ENCODE data around the gene HK3.

Gene HK3

GRCh38 chr5:176889321-176890280 lies 9.5 kb downstream of the HK3 start:
- Histone ChIP-seq H3K4me3 (ENCODE audit: low read depth, low read length) (no peak overlapping the region), H3K27ac (no peak overlapping the region), H3K27me3 (ENCODE audit: insufficient read depth, low read depth, severe bottlenecking) (no peaks in the 10 kb centered on the region), H3K36me3 (no peaks in the 10 kb centered on the region), H3K9me3 (ENCODE audit: severe bottlenecking) (no peaks in the 10 kb centered on the region)
- no peak for DNase-seq
- TF ChIP-seq, protein P1, sequence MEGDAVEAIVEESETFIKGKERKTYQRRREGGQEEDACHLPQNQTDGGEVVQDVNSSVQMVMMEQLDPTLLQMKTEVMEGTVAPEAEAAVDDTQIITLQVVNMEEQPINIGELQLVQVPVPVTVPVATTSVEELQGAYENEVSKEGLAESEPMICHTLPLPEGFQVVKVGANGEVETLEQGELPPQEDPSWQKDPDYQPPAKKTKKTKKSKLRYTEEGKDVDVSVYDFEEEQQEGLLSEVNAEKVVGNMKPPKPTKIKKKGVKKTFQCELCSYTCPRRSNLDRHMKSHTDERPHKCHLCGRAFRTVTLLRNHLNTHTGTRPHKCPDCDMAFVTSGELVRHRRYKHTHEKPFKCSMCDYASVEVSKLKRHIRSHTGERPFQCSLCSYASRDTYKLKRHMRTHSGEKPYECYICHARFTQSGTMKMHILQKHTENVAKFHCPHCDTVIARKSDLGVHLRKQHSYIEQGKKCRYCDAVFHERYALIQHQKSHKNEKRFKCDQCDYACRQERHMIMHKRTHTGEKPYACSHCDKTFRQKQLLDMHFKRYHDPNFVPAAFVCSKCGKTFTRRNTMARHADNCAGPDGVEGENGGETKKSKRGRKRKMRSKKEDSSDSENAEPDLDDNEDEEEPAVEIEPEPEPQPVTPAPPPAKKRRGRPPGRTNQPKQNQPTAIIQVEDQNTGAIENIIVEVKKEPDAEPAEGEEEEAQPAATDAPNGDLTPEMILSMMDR (IDR thresholded peaks at IDR 0.05; ENCODE audit: low read depth, low read length) = no peak

DNA sequence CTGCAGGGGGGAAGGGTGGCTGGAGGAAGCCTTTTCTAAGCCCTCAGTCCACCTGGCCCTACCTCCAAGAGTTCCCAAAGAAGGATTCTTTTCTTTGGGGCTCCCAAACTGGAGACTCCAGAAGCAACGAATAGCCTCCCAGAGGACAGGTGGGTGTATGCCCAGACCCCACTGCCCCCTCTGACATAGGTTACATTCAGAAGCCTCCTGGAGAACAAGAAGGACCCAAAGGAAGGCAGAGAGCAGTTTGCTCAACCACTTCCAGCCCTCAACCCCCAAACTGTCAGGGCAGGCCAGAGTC lies 10.3 kb downstream of the HK3 start:
- Histone ChIP-seq H3K36me3 (no peaks in the 10 kb centered on the region), H3K4me3 (ENCODE audit: low read depth, low read length) (no peak overlapping the region), H3K27me3 (ENCODE audit: insufficient read depth, low read depth, severe bottlenecking) (no peaks in the 10 kb centered on the region), H3K27ac (no peak overlapping the region), H3K9me3 (ENCODE audit: severe bottlenecking) (no peaks in the 10 kb centered on the region)
- TF ChIP-seq, protein P1 (IDR thresholded peaks at IDR 0.05; ENCODE audit: low read depth, low read length) = no peak
- DNase-seq = no peak

DNA sequence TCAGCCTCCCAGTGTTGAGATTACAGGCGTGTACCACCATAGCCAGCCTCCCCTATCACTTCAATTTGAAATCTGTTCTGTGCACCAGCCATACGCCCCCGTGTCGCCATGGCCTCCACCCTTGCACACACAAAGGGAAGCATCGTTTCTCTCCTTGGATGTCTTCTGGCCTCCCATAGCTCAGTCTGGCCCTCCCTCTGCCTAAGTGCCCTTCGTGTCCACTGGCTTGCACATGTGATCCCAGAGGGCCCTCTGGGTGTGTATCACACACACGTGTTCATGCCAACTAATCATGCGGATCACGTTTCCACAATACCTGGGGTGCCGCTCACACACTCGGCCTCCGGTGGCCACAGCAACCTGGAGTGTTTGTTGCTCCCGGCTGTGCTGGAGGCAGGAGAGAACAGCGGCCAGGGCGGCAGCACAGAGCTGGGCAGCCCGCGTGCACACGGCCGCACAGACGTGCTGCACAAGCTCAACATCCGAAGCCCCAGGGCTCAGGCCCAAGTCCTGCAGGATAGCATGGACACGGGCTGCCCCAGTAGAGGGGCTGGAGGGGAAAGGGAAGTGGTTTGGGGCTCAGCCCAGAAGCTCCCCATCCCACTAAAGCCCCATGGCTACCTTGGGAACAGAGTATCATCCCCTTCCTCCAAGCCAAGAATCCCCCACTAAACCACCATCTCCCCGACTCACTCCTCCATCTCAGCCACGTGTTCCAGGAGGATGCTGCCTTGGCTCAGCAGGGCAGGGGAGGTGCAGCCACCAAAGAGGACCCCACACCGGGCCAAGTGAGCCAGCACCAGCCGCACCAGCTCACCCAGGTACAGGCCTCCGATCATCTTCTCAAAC lies 10.9 kb downstream of the HK3 start:
- no peak overlapping the region for H3K4me3 ChIP-seq (ENCODE audit: low read depth, low read length)
- TF ChIP-seq, protein P1 (IDR thresholded peaks at IDR 0.05; ENCODE audit: low read depth, low read length) = no peak
- no peaks in the 10 kb centered on the region for H3K36me3 ChIP-seq
- no peaks in the 10 kb centered on the region for H3K9me3 ChIP-seq (ENCODE audit: severe bottlenecking)
- no peaks in the 10 kb centered on the region for H3K27me3 ChIP-seq (ENCODE audit: insufficient read depth, low read depth, severe bottlenecking)
- DNase-seq = no peak
- H3K27ac ChIP-seq = no peak overlapping the region

DNA sequence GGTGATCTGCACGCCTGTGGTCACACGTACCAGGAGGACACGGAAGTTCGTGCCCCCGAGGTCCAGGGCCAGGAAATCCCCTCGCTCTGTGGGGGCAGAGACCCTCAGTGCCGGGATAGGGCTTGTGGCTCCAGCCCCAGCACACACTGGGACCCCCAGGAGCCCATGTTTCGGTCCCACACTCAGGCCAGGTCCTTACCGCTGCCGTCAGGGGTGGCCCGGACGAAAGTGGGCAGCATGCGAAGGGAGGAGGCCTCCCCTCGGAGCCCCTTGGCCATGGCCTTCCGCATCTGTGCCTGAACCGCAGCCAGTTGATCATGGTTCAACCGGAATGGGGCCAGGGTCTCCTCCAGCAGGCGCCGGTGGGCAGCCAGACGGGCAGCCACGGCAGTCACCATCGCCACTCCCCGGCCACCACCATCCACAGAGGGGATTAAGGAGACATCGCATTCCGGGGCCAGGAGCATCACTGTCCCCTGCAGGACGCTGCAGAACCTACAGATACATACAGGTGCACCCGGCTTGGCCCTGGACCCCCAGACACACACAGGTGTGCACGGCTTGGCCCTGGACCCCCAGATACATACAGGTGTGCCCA lies 11.8 kb downstream of the HK3 start:
- Histone ChIP-seq H3K27ac (no peak overlapping the region), H3K27me3 (ENCODE audit: insufficient read depth, low read depth, severe bottlenecking) (no peaks in the 10 kb centered on the region), H3K9me3 (ENCODE audit: severe bottlenecking) (no peaks in the 10 kb centered on the region), H3K4me3 (ENCODE audit: low read depth, low read length) (no peak overlapping the region), H3K36me3 (no peaks in the 10 kb centered on the region)
- no peak for DNase-seq
- TF ChIP-seq, protein P1 (IDR thresholded peaks at IDR 0.05; ENCODE audit: low read depth, low read length) = no peak

- DNase-seq = no peak
Observed at GRCh38 chr5:176886336-176887251, 12.6 kb downstream of the HK3 start.

More at GRCh38 chr5:176886336-176887251, 12.6 kb downstream of the HK3 start:
- TF ChIP-seq, protein P1 (IDR thresholded peaks at IDR 0.05; ENCODE audit: low read depth, low read length) = no peak
- Histone ChIP-seq H3K9me3 (ENCODE audit: severe bottlenecking) (no peaks in the 10 kb centered on the region), H3K4me3 (ENCODE audit: low read depth, low read length) (no peak overlapping the region), H3K27me3 (ENCODE audit: insufficient read depth, low read depth, severe bottlenecking) (no peaks in the 10 kb centered on the region), H3K36me3 (no peaks in the 10 kb centered on the region), H3K27ac (no peak overlapping the region)

Measured in WERI-Rb-1 (cell line).